ENCODE results near the gene PRKAR2B.

PRKAR2B gene

DNA sequence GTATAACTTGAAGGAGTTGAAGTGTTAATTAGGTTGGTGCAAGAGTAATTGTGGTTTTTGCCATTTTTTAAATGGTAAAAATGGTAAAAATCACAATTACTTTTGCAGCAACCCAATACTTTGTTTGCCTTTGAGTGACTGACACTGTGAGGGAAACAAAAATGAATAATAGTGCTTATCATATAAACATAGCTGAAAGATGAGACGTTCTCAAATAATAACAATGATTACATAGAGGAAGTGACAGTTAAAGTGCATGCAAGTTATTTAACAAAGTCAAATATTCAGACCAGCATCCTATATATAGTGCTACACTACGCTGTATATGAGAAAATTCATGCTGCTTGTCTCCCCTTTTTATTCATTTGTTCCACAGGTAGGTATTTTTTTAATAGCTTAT lies 119.6 kb downstream of the PRKAR2B start:
- no peak for DNase-seq

DNA sequence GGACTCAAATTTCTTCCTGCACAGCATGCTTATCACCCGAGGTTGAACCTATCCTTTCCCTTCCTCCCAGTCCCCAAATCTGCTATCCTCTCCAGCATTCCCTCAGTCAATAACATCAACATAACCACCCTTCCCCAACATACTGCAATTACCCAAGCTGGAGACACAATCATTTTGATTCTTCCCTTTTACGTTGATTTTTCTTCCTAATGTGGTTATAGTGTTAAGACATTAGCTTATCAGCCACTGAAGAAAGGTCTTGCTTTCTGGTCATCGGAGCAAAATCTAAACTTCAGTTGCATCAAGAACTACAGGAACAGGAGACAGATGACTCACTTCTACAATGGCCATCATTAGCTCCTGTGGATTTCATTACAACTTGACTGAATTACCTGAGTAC lies 120.8 kb downstream of the PRKAR2B start:
- no peak for DNase-seq

DNA sequence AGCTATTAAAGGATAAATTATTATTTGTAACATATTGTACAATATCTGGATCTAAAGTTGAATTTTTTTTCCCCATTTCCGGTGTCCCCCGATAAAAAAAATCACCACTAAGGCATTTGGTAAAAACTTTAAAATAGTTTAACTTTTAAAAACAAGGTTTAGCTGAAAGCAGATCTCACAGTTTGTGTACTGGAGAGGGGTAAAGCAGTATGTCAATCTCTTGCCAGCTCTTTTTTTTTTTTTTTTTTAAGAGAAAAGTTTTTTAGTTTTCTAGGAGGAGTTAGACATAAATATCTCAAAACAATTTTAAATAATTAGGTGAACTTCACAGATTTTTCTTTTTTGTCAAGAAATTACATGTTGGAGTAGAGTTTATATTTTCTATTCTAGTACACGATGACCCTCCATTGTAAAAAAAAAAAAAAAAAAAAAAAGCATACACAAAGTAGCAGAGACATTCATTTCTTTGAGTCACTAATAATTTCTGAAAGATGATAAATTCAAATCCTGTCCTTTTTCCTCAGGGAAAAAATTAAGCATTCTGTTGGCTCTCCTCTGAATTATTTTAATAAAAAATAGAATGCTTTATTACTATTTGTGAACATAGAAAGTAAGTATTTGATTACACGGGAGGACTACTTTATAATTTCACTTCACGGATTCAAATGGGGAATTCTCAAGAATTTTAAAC lies 122.4 kb downstream of the PRKAR2B start:
- DNase-seq: no peak

DNA sequence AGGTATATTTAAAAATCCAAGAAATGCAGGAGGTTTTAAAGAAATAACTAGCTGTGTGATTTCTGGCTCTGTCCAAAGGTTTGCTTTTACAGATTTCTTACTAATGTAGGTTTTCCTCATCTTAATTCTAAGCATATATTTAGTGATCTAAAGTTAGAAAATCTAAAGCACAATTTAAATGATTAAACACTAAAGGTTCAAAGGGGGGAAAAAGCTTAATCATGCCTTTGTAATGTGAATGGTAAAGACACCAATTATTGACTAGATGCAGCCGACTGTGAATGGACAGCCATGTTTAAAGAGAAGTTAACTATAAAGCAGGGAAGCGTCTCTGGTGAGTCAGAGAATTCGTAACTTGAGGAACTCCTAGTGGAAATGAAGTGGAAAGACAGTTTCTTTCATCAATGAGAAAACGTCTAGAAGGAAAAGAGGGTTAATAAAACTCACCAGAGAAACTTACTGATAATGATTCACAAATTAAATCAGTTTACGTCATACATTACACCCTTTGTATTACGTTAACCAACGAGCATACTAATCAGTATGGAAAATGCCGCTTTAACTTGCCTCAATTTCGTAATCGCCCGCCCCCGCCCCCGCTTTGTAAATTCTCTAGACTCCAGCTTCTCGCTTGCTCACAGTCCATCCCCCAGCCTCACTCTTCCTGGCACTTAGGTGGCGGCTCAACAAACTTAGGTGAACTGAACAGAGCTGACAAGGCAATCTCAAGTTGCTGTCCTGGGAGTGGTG lies 123.2 kb downstream of the PRKAR2B start:
- peak; percentile 85 for DNase-seq

DNA sequence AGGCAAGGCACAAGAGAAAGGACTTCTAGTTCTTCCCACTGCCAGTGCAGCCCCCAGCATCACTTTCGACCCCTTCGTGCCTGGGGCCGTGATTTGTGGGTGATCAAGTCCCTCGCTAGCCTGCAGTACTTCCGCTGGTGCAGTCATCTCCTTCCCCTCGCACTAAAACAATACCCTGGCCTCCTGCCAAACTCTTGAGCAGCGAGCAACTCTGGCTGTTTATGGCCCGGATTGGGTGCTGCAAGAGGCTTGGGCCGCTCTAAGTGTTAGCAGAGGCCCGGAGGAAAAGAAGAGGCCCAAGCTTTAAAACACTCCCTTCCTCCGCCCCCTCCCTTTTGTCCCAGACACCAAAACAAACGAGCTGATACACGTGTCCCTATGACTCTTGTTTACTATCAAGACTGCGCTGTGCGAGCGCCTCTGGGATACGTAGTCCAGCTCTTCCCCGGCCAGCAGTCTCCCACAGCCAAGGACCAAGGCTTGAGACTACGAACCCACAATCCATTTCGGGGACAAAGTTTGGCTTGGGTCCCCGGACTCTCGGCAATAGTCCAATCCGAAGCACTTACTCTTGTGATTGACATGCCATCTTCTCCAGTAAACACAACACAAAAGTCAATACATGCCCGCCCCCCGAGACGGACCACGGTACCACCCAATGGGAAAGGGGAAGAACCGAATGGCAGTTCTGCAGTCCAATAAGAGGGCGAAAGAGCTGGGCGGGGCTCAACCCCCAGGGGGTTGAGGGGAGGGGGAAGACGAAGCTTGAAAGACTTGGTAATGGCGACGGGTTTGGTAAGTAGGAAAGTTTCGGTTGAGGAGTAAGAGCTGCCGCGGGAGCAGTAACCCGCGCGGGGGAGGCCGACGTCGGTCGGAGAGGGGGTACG lies 124.0 kb downstream of the PRKAR2B start, which contains the start of gene HBP1:
TSS of gene HBP1 (plus strand) at position 771 of the 887 bp plus-strand sequence. CDS start 10,891 bp downstream, outside the sequence.
- DNase-seq: peak; percentile 100

DNA sequence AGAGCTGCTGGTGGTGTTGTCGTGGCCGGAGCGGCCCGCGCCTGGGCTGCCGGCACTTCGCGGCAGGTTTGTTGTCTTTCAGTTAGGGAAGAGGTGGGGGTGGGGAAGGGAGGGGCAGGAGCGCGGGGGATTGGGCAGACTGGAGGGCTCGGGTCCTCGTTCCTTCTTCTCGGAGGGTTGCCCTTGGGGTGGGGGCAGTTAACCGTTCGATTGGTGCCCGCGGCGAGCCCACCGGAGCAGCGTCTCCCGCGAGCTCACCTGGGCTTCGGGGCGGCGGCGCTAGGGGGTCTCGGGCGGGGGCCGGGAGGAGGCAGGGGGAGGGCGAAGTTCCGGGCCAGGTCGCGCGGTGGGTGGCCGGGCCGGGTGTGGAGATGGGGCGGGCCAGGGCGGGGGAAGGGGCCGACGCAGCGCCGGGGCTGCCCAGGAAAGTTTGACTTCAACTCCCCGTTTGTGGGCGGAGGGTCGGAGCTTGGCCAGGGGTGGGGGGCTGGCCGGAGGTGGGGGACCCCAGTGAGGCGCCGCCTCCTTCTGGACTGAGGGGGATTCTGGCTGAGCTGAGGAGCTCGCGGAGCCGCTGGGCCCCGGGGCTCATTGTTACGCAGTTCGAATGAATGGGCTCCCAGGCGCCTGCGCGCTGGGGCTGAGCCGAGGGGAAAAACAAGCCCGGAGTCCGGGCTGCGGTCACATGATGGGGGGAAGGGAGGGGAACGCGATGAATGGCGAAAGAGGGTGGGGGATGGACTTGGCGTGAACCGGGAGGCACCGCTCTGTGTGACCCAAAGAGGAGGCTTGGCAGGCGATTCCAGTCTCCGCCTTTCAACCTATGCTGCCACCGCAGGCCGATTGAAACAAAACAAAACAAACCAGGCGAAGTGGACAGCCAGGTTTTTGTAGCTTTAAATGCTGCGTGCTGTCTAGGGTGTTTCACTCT lies 124.9 kb downstream of the PRKAR2B start:
- DNase-seq: peak; percentile 94

DNA sequence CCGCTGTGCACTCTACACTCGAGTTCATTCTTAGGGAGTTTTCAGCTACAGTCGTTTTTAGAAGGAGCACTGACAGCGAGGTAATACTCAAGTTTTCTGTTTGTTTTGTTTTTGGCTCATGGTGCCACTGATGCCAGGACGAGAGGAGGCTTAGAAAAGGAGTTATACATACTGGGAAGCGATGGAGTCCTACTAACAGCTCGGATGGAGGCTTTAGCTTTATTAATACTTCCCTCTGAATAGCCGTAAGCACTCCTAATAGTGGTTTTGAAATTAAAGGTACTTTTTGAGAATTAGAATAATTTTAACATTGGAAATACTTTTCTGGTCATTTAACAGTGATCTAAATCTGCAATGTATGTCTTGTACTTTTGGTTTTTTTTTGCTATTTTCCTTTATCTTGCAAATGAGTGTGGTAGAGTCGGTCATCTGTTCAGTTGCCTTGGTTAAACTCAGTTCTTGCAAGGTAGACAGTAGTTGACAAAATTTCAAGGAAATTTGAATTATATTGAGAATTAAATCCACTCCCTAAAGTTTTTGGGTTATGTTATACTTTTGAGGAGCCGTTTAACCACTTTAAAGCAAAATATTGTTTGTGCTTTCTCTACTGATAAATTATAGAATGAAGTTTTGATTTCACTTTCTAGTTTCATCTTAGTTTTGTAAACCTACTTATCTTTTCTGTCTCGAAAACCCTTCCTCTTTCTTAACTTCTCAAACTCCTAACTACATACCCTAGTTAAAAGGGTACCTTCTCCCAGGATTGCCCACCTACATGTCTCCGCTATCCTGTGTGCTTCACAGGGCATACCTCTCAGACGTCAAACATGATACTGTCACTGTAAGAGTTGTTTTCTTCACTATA lies 125.8 kb downstream of the PRKAR2B start:
- DNase-seq: no peak

DNA sequence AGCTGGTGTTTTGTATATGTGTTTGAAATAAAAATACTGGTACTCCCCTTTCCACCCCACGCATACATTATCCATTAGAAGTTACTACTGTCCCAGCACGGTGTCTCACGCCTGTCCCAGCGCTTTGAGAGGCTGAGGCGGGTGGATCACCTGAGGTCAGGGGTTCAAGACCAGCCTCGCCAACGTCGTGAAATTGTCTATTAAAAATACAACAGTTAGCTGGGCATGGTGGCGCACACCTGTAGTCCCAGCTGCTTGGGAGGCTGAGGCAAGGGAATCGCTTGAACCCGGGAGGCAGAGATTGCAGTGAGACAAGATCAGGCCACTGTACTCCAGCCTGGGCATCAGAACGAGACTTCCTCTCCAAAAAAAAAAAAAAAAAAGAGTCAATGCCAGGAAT lies 127.0 kb downstream of the PRKAR2B start:
- DNase-seq: no peak

DNA sequence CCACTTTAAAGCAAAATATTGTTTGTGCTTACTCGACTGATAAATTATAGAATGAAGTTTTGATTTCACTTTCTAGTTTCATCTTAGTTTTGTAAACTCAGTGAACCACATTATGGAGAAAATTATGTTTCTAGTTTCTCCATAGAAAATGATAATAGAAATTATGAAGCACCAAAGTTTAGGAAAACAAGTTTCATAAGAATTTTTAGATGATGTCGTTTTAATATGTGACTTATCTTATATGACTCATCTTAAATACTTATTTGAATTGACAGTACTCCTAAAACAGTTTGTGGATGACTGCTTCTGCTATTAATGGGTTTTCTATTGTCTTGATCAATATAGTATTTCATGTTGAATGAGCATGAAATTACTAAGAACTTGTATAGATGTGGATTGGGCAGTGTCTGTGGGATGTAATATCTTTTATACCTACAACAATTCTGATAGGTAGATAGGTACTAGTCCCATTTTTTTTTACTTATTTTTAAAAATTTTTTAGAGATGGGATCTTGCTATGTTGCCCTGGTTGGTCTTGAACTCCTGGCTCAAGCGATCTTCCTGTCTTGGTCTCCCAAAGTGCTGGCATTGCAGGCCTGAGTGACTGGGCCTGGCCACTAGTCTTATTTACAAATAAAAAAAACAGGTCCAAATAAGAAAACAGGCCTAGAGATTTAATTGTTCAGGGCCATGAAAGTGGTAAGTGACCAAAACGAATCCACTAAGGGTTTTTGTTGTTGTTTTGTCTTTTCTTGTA lies 127.9 kb downstream of the PRKAR2B start:
- no peak for DNase-seq

DNA sequence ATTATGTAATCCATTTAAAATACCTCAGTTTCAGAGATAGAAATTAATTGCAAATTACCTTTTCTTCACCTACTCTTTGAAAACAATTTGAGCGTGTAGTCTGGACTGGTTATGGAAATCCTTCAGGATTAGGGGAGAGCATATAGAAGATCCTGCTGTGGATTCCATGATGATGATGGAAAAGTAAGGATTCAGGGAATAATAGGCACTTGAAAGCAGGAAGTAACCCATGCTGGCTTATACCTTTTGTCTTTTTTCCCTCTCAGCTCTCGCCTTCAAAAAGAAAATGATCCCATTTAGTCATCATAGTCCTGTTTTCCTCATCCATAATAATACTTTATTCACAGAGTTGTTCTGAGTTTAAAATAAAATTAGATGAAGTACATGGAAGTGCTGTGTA lies 128.7 kb downstream of the PRKAR2B start:
- no peak for DNase-seq

DNA sequence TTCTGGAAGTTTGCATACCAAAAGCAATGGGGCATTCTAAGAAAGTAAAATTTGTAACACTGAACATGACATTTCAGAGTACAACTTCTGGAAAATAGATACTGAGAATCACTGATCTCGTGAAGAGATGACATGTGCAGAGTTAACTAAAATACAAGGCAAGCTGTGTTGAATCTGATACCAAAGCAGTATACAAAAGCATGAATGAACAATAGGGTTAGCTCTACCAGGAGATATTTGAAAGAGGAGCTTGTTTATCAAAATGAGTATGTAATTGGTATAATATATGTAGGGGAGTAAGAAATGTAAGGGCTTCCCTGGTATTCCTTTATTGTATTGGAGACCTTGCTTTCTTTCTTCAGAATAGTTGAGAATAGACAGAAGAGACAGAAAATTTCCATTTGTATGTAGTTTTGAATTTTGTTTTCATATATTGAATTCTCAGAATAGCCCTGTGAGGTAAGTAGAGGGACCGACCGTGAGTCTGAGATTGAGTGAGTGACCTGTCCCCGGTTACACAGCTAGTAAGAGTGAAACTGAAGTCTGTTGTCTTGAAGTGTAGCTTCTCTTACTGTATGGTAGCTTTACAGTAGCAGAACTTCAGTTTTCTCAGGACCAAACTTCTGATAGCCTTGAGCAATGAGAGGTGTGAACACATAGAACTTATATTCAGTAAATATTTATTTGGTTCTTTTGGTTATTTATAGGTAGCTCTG lies 129.3 kb downstream of the PRKAR2B start:
- DNase-seq: no peak

DNA sequence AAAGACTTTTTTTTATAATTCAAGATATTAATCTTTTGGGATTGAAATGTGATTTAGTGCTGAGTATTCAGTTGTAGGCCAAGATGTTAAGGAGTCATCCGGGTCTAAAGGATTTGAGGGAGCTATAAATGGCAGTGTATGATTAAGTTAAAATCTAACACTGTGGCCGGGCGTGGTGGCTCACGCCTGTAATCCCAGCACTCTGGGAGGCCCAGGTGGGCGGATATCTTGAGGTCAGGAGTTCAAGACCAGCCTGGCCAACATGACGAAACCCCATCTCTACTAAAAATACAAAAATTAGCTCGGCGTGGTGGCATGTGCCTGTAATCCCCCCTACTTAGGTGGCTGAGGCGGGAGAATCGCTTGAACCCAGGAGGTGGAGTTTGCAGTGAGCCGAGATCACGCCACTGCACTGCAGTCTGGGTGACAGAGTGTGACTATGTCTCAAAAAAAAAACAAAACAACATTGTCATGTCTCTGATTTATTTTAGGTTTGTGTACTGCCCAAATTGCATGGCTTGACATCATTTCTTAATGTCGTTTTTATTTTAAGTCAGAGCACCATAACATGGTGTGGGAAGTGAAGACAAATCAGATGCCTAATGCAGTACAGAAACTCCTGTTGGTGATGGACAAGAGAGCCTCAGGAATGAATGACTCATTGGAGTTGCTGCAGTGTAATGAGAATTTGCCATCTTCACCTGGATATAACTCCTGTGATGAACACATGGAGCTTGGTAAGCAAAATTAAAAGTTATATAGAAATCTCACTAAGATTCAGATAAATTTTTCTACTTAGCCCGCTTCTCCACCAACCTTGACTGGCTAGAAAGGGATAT lies 135.0 kb downstream of the PRKAR2B start:
- DNase-seq: peak; percentile 13

DNA sequence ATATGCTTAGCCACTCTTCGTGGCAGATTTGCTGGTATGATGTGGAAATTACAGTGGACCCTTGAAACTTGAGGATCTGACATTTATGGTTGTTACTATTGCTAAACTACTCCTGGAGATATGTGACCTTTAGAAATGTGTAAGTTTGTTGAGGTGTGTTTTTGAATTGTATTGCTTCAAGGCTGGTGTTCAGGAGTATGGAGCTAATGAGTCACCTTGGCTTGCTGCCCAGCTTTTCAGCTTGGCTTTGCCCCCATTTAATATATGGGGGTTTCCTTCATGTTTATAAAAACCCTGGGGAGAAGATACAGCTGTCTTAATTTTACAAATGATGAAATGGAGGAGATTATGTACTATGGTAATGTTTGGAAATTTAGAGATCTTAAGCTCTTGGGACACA lies 135.9 kb downstream of the PRKAR2B start:
- DNase-seq: peak; percentile 62

DNA sequence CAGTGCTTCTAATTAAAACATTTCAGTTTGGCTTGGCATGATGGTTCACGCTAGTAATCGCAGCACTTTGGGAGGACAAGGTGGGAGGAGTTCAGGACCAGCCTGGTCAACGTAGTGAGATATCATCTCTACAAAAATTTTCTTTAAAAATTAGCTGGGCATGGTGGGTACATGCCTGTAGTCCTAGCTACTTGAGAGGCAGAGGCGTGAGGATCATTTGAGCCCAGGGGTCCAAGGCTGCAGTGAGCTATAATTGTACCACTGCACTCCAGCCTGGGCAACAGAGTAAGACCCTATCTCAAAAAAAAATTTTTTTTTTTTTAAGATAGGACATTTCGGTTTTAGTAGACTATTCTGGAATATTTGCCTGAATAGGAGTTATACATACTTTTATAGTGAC lies 136.7 kb downstream of the PRKAR2B start:
- no peak for DNase-seq

DNA sequence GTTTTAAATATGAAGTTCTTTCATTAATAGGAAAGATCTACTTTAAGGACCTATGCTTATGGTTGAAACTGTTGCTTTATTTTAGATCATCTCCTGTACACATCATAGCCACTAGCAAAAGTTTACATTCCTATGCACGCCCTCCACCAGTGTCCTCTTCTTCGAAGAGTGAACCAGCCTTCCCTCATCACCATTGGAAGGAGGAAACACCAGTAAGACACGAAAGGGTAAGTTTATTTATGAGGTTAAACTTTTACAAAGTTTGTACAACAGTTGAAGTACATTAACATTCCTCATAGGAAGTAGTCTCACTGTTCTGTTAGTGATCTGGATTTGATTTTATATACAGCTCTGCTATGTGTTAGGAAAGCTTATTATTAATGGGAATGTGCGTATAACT lies 141.2 kb downstream of the PRKAR2B start:
- no peak for DNase-seq

DNA sequence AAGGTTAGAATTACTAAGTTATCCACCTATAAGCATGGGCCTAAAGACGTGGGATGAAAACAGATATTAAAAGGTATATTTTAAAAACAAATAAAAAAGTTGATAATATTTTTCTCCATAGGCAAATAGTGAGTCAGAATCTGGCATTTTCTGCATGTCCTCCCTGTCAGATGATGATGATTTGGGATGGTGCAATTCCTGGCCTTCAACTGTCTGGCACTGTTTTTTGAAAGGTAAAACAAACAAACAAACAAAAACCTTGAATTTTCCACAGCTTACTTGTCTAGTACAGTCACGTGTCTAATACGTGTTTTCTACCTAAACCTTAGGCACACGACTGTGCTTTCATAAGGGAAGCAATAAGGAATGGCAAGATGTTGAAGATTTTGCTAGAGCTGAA lies 141.7 kb downstream of the PRKAR2B start:
- no peak for DNase-seq

DNA sequence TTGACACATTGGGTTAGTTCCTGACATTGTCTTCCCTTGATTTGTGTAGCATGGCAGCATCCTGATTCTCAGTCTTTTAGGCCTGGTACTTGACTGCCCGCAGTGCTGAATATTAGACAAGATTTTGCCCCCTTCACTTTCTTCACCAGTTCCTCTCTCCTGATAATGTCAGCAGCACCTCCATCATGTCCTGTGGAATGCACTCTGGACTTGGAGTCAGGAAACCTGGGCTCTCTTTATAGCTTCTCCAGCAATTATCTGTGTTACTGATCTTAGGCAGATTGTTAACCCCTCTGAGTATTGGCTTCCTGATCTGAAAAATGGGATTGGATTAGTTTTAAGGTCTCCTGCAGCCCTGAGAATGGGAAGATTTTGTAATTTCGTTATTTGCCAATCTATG lies 143.3 kb downstream of the PRKAR2B start:
- no peak for DNase-seq

DNA sequence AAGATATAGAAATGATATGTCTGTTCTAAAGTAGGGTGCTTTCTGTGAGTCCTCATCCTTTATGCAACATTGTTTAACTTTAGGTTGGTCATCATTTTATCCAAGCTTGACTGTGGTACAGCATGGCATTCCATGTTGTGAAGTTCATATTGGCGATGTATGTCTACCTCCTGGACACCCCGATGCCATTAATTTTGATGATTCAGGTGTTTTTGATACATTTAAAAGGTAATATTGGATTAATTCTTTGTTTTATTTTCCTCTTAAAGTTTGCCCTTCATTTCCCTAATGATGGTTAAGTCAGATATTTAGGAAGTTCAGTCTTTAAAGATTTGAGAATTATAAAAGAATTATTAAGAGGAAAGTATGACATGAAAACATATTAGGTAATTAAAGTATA lies 145.6 kb downstream of the PRKAR2B start:
- DNase-seq: no peak

DNA sequence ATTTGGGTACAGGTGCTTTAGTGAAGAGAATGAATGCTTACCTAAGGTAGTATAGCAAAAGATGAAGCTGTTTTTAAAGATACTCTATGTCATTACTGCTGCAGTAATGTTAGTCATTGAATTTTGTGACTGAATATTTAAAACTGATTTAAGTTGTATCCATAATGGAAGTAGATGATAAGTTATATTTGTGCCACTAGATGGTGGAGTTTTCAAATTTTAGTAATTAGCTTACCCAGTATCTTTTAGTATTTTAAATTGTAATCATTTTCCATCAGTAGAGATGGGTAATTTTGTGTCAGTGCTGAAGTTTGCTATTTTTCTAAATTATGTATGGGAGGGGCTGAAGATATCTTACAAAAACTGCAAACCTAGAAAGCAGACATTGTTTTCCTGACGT lies 149.5 kb downstream of the PRKAR2B start:
- no peak for DNase-seq

All from fibroblast of skin of scalp (primary cell).